Thoracic aorta (tissue), 2 donors: ENCODE results near the gene OTX2. TPM values are rescaled to one million over a fixed set of nuclear protein-coding genes. Genes with fewer than 3 reads are reported as not detected.

Experiments
- ATAC-seq: fragments of 150-250 bp; one replicate; pipeline ENCODE4 v1.8.0; 2017; ENCODE audit warnings: low read depth; ENCODE audit not compliant: insufficient number of reproducible peaks, low FRiP score
- DNase-seq: peaks from one replicate; pipeline ENCODE4 v3.0.0-alpha.2; 2020; ENCODE audit warnings: low spot score
- H3K27ac ChIP-seq, 2 donors: fragments of 200-600 bp; sonication (generic); 1 replicate in 1 of 2; 2 replicates in 1 of 2; pipeline ENCODE4 v1.5.1; 2016; ENCODE audit warnings: mild to moderate bottlenecking in 2 of 2, moderate library complexity in 2 of 2
- H3K27me3 ChIP-seq: fragments of 200-600 bp; sonication (generic); replicated peaks from 2 replicates; pipeline ENCODE4 v1.6.0; 2016; ENCODE audit warnings: mild to moderate bottlenecking; ENCODE audit not compliant: insufficient read depth
- H3K36me3 ChIP-seq: fragments of 200-600 bp; sonication (generic); one replicate; pipeline ENCODE4 v1.5.1; 2016
- H3K4me1 ChIP-seq, 2 donors: fragments of 200-600 bp; sonication (generic); 1 replicate in 1 of 2; 2 replicates in 1 of 2; pipeline versions ENCODE4 v1.5.1 to v1.6.0; 2016; ENCODE audit warnings: low read depth in 2 of 2, mild to moderate bottlenecking in 1 of 2; ENCODE audit not compliant: control insufficient read depth in 1 of 2
- H3K4me3 ChIP-seq: fragments of 200-600 bp; sonication (generic); 2 replicates; pipeline ENCODE4 v1.5.1; 2016; ENCODE audit warnings: mild to moderate bottlenecking
- H3K9me3 ChIP-seq: fragments of 200-600 bp; sonication (generic); 2 replicates; pipeline ENCODE4 v1.5.1; 2016
- total RNA-seq, 2 donors: library from RNA; depleted of rRNA; stranded (reverse); fragments of >200 nt; gene quantifications; one replicate each; pipeline versions ENCODE4 v1.1.0 to v1.2.3, GENCODE V29; 2016
- TF ChIP-seq, protein P1 (sequence below): fragments of 200-600 bp; sonication (generic); IDR thresholded peaks from one replicate; pipeline ENCODE4 v1.5.1; 2019; ENCODE audit warnings: antibody characterized with exemption

Gene OTX2
- total RNA-seq, 2 donors from 2014 or later, result not detected

DNA sequence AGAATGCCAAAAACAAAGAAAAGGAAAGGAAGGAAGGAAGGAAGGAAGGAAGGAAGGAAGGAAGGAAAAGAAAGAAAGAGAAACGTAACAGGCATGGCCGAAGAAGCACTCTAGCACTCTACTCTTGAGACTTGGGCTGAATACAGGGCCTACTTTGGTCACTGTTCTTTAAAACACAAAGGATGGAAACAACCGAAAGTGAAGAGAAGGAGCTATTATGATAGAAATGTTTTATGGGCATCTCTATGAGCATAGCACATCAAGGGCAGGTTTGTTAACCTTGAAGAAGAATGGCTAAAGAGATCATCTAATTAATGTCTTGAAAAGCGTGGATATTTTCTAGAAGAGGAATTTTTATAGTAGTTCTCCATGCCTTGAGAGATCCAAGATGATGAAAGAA is 15.9 kb upstream of the OTX2 start:
- Histone ChIP-seq H3K4me3 (no peak overlapping the region), H3K27ac (no peak overlapping the region), H3K9me3 (no peaks in the 10 kb centered on the region), H3K36me3 (no peaks in the 10 kb centered on the region), H3K27me3 (no peaks in the 10 kb centered on the region), H3K4me1 (no peaks in the 10 kb centered on the region)
- TF ChIP-seq, protein P1, sequence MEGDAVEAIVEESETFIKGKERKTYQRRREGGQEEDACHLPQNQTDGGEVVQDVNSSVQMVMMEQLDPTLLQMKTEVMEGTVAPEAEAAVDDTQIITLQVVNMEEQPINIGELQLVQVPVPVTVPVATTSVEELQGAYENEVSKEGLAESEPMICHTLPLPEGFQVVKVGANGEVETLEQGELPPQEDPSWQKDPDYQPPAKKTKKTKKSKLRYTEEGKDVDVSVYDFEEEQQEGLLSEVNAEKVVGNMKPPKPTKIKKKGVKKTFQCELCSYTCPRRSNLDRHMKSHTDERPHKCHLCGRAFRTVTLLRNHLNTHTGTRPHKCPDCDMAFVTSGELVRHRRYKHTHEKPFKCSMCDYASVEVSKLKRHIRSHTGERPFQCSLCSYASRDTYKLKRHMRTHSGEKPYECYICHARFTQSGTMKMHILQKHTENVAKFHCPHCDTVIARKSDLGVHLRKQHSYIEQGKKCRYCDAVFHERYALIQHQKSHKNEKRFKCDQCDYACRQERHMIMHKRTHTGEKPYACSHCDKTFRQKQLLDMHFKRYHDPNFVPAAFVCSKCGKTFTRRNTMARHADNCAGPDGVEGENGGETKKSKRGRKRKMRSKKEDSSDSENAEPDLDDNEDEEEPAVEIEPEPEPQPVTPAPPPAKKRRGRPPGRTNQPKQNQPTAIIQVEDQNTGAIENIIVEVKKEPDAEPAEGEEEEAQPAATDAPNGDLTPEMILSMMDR, result no peak
- DNase-seq (no peak), ATAC-seq (no peak)

DNA sequence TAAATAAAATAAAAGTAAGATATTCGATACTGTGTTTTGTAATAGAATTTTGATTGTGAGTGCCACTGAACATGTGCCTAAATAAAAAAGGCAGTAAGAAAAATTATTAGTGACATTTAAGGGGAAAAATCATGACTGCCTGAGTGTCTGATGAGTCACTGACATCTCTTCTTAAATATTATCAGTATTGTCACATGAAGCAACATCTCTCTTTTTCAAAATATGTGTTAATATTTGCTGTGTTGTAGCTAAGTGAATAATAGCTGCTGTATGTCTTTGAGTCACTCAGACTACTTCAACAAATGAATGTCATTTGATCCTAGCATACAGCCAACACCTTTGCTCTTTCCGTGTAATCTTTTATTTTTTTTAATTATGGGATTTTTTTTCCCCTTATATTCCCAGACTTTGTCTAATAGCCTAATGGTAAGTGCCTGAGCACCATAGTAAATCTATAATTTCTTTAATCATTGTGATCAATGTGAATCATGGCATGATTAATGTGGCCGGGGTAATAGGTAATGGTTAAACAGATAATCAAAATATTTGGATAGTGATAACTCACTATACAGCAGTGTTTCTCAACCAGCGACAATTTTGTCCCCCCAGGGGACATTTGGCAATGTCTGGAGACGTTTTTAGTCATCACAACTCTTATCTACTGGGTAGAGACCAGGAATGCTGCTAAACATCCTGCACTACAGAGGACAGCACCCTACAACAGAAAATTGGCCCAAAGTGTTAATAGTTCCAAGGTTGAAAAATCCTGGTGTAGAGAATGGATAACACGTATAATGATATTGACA is 11.7 kb upstream of the OTX2 start:
- TF ChIP-seq, protein P1, result no peak
- Histone ChIP-seq H3K27ac (no peak overlapping the region), H3K27me3 (no peaks in the 10 kb centered on the region), H3K4me1 (no peaks in the 10 kb centered on the region), H3K9me3 (no peaks in the 10 kb centered on the region), H3K36me3 (no peaks in the 10 kb centered on the region), H3K4me3 (no peak overlapping the region)
- ATAC-seq (no peak), DNase-seq (no peak)

DNA sequence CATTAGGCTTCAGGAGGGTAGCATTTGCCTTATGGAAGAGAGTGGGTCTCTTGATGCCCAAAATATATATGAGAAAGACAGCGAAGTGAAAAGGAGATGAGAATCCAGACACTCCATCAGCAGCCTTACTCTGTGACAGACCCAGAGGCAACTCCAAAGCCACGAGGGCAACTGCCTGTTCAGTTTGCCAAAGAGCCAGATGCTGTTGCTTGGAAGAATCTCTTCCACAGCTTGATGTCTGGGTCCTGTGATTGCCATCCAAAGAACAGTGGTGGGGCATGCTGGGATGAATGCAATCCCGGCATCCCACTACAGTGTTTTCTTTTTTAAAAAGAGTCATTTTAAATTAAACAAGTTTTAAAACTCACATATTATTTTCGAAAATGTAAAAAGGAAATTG is 10.9 kb upstream of the OTX2 start:
- no peaks in the 10 kb centered on the region for H3K9me3 ChIP-seq
- H3K27ac ChIP-seq, result no peak overlapping the region
- TF ChIP-seq, protein P1, result no peak
- no peaks in the 10 kb centered on the region for H3K4me1 ChIP-seq
- H3K4me3 ChIP-seq, result no peak overlapping the region
- DNase-seq (no peak), ATAC-seq (no peak)
- H3K27me3 ChIP-seq, result no peaks in the 10 kb centered on the region
- no peaks in the 10 kb centered on the region for H3K36me3 ChIP-seq

DNA sequence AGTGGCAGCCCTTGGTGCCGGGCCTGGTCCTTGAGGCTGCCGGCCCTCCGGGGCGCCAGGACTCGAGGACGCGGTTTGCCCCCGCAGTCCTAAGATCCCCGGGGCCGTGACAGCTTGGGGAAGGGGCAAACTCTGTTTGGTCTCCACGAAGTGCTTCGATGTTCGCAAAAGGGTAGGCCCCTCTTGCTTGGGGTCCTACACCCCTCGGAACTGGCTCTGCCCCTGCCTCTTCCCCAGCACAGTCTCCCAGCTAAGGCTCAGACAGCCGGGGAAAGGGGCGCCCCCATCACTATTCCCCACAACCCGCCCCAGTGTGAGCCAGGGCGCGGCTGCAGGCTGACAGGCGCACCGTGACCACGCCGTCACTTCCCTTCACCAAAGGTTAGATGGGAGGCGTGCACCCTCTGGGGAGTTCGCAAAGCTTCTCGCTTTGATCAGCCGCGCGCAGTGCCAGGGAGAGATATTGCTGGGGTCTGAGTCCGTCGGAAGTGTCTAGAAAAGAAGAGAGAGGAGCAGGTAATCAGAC is 7.2 kb upstream of the OTX2 start:
- Histone ChIP-seq H3K9me3 (no peaks in the 10 kb centered on the region), H3K27ac (no peak overlapping the region), H3K4me3 (no peak overlapping the region), H3K36me3 (no peaks in the 10 kb centered on the region), H3K4me1 (no peaks in the 10 kb centered on the region), H3K27me3 (peaks cover 2% of the 10 kb centered on the region)
- TF ChIP-seq, protein P1, result no peak
- DNase-seq (no peak), ATAC-seq (no peak)

DNA sequence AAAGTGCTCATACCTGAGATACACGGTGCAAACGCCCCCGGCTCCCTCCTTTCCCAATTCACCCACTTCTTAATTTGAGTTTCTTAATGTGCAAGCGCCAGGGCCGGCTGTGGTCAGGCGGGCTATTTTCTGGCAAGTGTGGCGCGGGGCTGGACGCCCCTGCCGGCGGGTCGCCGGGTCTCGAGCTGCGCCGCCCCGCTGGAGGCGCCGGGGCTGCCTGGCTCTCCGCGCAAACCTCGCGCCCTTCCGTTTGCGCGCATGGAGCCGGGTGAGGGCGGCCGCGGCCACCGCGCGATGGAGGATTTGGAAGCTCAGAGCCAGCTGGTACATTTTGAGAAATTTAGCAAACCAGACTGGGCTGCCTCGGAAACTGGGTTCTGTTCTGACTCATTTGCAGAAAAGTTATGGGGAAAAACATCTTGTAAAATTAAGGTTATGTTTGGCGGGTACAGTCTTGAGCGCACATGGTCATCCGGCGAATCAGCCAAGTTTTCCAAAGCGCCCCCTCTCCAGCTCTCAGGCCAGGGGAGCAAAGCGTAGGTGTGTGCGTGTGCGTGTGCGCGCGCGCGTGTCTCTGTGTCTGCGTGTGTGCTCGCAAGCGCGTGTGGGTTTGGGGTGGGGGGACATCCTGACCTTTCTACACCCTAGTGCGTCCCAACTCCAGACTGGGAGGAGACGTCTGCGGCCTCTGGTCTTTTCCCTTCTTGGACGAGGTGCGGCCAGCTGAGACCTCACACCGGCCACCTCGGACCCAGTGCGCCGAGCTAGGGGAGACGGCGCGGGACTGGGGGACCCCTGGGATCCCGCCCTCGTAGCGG is 6.5 kb upstream of the OTX2 start:
- Histone ChIP-seq H3K9me3 (no peaks in the 10 kb centered on the region), H3K4me3 (no peak overlapping the region), H3K4me1 (no peaks in the 10 kb centered on the region), H3K27ac (no peak overlapping the region), H3K27me3 (peaks cover 5% of the 10 kb centered on the region), H3K36me3 (no peaks in the 10 kb centered on the region)
- TF ChIP-seq, protein P1, result no peak
- DNase-seq (no peak), ATAC-seq (no peak)
